Measurements from ENCODE around the gene REM2. TPM values are rescaled to one million over a fixed set of nuclear protein-coding genes. Genes with fewer than 3 reads are reported as not detected.
A peak's percentile ranks its signal among the peaks of the same experiment; 100 is the strongest.
"Not testable (repeated sequence)": the region's sequence is repeated elsewhere in the genome, so short reads cannot be mapped to it uniquely, and the experiment has no call there.

The REM2 gene
- total RNA-seq, 1 experiment from 2014 or later = not detected

GRCh38 chr14:22845821-22846625 is 37.0 kb upstream of the REM2 start:
- Histone ChIP-seq H3K27me3 (no peaks in the 10 kb centered on the region), H3K36me3 (peaks cover 31% of the 10 kb centered on the region), H3K4me3 (no peak overlapping the region), H3K9me3 (no peaks in the 10 kb centered on the region)
- no peak for DNase-seq

GRCh38 chr14:22846811-22847307 is 36.2 kb upstream of the REM2 start:
- H3K36me3 ChIP-seq = peaks cover 23% of the 10 kb centered on the region
- no peak overlapping the region for H3K4me3 ChIP-seq
- H3K27me3 ChIP-seq = no peaks in the 10 kb centered on the region
- no peak for DNase-seq
- H3K9me3 ChIP-seq = no peaks in the 10 kb centered on the region

GRCh38 chr14:22847661-22848341 is 35.2 kb upstream of the REM2 start:
- H3K27me3 ChIP-seq = no peaks in the 10 kb centered on the region
- H3K4me3 ChIP-seq = no peak overlapping the region
- no peaks in the 10 kb centered on the region for H3K9me3 ChIP-seq
- peak; percentile 20 for DNase-seq
- peaks cover 13% of the 10 kb centered on the region for H3K36me3 ChIP-seq

GRCh38 chr14:22848351-22849164 is 34.5 kb upstream of the REM2 start:
- Histone ChIP-seq H3K4me3 (no peak overlapping the region), H3K36me3 (peaks cover 12% of the 10 kb centered on the region)
- DNase-seq = peak; percentile 96

GRCh38 chr14:22849212-22849819 is 33.7 kb upstream of the REM2 start:
- Histone ChIP-seq H3K9me3 (no peaks in the 10 kb centered on the region), H3K36me3 (peaks cover 9% of the 10 kb centered on the region), H3K27me3 (no peaks in the 10 kb centered on the region), H3K4me3 (no peak overlapping the region)
- DNase-seq = peak; percentile 86

More at GRCh38 chr14:22848351-22849164, 34.5 kb upstream of the REM2 start:
- no peaks in the 10 kb centered on the region for H3K9me3 ChIP-seq
- H3K27me3 ChIP-seq = no peaks in the 10 kb centered on the region

GRCh38 chr14:22850944-22851764 is 31.9 kb upstream of the REM2 start:
- H3K27me3 ChIP-seq = no peaks in the 10 kb centered on the region
- H3K4me3 ChIP-seq = no peak overlapping the region
- no peaks in the 10 kb centered on the region for H3K9me3 ChIP-seq
- peak; percentile 94 for DNase-seq
- peaks cover 5% of the 10 kb centered on the region for H3K36me3 ChIP-seq

- not testable (repeated sequence) for H3K36me3 ChIP-seq, H3K9me3 ChIP-seq, DNase-seq, H3K4me3 ChIP-seq, H3K27me3 ChIP-seq
These were observed 30.8 kb upstream of the REM2 start for GRCh38 chr14:22852178-22852577.

GRCh38 chr14:22852599-22852939 is 30.5 kb upstream of the REM2 start:
- Histone ChIP-seq H3K9me3 (no peaks in the 10 kb centered on the region), H3K4me3 (no peak overlapping the region), H3K36me3 (no peaks in the 10 kb centered on the region), H3K27me3 (no peaks in the 10 kb centered on the region)
- no peak for DNase-seq

GRCh38 chr14:22852940-22853767 is 29.9 kb upstream of the REM2 start:
- DNase-seq = peak; percentile 75

GRCh38 chr14:22854296-22854695 is 28.7 kb upstream of the REM2 start:
- DNase-seq, H3K36me3 ChIP-seq, H3K4me3 ChIP-seq, H3K27me3 ChIP-seq, H3K9me3 ChIP-seq: not testable (repeated sequence)

More at GRCh38 chr14:22852940-22853767, 29.9 kb upstream of the REM2 start:
- Histone ChIP-seq H3K4me3 (peak overlapping the region; percentile 28; the same call in 1 of the 2 replicates), H3K36me3 (no peaks in the 10 kb centered on the region), H3K9me3 (no peaks in the 10 kb centered on the region), H3K27me3 (no peaks in the 10 kb centered on the region)

GRCh38 chr14:22854963-22855724 is 27.9 kb upstream of the REM2 start:
- H3K36me3 ChIP-seq = no peaks in the 10 kb centered on the region
- no peak for DNase-seq
- no peaks in the 10 kb centered on the region for H3K9me3 ChIP-seq
- H3K27me3 ChIP-seq = no peaks in the 10 kb centered on the region
- H3K4me3 ChIP-seq = no peak overlapping the region

GRCh38 chr14:22856428-22856827 is 26.6 kb upstream of the REM2 start:
- H3K4me3 ChIP-seq = no peak overlapping the region
- no peaks in the 10 kb centered on the region for H3K36me3 ChIP-seq
- H3K9me3 ChIP-seq = no peaks in the 10 kb centered on the region
- no peaks in the 10 kb centered on the region for H3K27me3 ChIP-seq
- no peak for DNase-seq

GRCh38 chr14:22860377-22860776 is 22.6 kb upstream of the REM2 start:
- H3K4me3 ChIP-seq, H3K36me3 ChIP-seq, H3K27me3 ChIP-seq, DNase-seq, H3K9me3 ChIP-seq: not testable (repeated sequence)

GRCh38 chr14:22861651-22862050 is 21.4 kb upstream of the REM2 start:
- H3K4me3 ChIP-seq = no peak overlapping the region
- no peak for DNase-seq
- no peaks in the 10 kb centered on the region for H3K9me3 ChIP-seq
- no peaks in the 10 kb centered on the region for H3K36me3 ChIP-seq
- no peaks in the 10 kb centered on the region for H3K27me3 ChIP-seq

All from MG63 (cell line).